ENCODE measurements around the gene WDR36. TPM values are rescaled to one million over a fixed set of nuclear protein-coding genes. Genes with fewer than 3 reads are reported as not detected.

Gene WDR36
- total and polyA plus RNA-seq, 9 of the 15 experiments (the other 6 are each of a cell fraction or from before 2014, with no cell fraction given): 25.7 to 68.0 (median 41.5) TPM

GRCh38 chr5:111092062-111092853 is at the start of gene WDR36 (continued):
- TF ChIP-seq GABPA (tag; conservative IDR thresholded peaks at IDR 0.05; ENCODE audit: low read depth): peak; percentile 98
- no peak for TF ChIP-seq SMARCB1 (IDR thresholded peaks at IDR 0.05; ENCODE audit: insufficient read length, low read depth)
- no peak for TF ChIP-seq HEY1 (CRISPR knock-in tag; IDR thresholded peaks at IDR 0.05; ENCODE audit: borderline replicate concordance)
- no peak for TF ChIP-seq CBFA2T3 (IDR thresholded peaks at IDR 0.05)
- peak; percentile 43; the same call in 1 of the 2 replicates for TF ChIP-seq MECOM (CRISPR knock-in tag; IDR thresholded peaks at IDR 0.05)
- TF ChIP-seq TFAP4 (CRISPR knock-in tag; IDR thresholded peaks at IDR 0.05; ENCODE audit: borderline replicate concordance): peak; percentile 91
- no peak for TF ChIP-seq ZNF280A (IDR thresholded peaks at IDR 0.05; ENCODE audit: low read depth, partially characterized antibody)
- TF ChIP-seq HCFC1 (IDR thresholded peaks at IDR 0.05; ENCODE audit: low read depth, low read length): peak; percentile 88
- TF ChIP-seq HDAC3 (IDR thresholded peaks at IDR 0.05; ENCODE audit: borderline replicate concordance, partially characterized antibody): no peak
- no peak for TF ChIP-seq CHCHD3 (CRISPR knock-in tag; IDR thresholded peaks at IDR 0.05)
- TF ChIP-seq ZBTB40 (IDR thresholded peaks at IDR 0.05): peak; percentile 99
- peak; percentile 58; the same call in 1 of the 2 replicates for TF ChIP-seq ZBTB40 (CRISPR knock-in tag; IDR thresholded peaks at IDR 0.05)
- no peak for TF ChIP-seq DACH1 (IDR thresholded peaks at IDR 0.05; ENCODE audit: partially characterized antibody)
